ENCODE data around the gene EPB42. TPM values are rescaled to one million over a fixed set of nuclear protein-coding genes. Genes with fewer than 3 reads are reported as not detected.
"Not testable (repeated sequence)": the region's sequence is repeated elsewhere in the genome, so short reads cannot be mapped to it uniquely, and the experiment has no call there.

Gene EPB42
- total RNA-seq, 6 donors from 2014 or later = 0.39 TPM; not detected in 5

DNA sequence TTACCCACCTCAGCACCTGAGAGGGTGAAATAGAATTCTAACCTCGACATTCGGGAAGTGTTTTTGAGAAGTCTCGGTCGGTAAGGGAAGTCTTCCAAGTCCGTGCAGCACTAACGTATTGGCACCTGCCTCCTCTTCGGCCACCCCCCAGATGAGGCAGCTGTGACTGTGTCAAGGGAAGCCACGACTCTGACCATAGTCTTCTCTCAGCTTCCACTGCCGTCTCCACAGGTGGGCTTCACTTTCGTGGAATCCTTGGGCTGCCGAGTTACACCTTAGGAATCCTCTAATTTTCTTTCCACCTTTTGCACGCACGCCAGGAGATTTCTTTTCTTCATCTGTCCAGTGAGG is 34.8 kb downstream of the EPB42 start:
- Histone ChIP-seq H3K9me3 (no peaks in the 10 kb centered on the region), H3K36me3 (peaks cover 9 to 31% (median 26%) of the 10 kb centered on the region in 4 donors), H3K27me3 (no peaks in the 10 kb centered on the region), H3K4me1 (peaks cover 6 to 24% (median 21%) of the 10 kb centered on the region in 4 donors), H3K27ac (peak overlapping the region; percentile 95 to 98 (median 96)), H3K4me3 (peak overlapping the region; percentile 73 to 98 (median 91))
- TF ChIP-seq, protein P1, sequence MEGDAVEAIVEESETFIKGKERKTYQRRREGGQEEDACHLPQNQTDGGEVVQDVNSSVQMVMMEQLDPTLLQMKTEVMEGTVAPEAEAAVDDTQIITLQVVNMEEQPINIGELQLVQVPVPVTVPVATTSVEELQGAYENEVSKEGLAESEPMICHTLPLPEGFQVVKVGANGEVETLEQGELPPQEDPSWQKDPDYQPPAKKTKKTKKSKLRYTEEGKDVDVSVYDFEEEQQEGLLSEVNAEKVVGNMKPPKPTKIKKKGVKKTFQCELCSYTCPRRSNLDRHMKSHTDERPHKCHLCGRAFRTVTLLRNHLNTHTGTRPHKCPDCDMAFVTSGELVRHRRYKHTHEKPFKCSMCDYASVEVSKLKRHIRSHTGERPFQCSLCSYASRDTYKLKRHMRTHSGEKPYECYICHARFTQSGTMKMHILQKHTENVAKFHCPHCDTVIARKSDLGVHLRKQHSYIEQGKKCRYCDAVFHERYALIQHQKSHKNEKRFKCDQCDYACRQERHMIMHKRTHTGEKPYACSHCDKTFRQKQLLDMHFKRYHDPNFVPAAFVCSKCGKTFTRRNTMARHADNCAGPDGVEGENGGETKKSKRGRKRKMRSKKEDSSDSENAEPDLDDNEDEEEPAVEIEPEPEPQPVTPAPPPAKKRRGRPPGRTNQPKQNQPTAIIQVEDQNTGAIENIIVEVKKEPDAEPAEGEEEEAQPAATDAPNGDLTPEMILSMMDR (IDR thresholded peaks at IDR 0.05) = no peak
- peak in 1 of 2 donors; percentile 8 for TF ChIP-seq POLR2AphosphoS5 (IDR thresholded peaks at IDR 0.05)
- DNase-seq = no peak
- WGBS, 2 donors = 2 to 3% methylated on average over 13 of the region's 13 CpGs
- ATAC-seq (ENCODE audit: low FRiP score in 2 of 2) = peak; percentile 20 to 24

DNA sequence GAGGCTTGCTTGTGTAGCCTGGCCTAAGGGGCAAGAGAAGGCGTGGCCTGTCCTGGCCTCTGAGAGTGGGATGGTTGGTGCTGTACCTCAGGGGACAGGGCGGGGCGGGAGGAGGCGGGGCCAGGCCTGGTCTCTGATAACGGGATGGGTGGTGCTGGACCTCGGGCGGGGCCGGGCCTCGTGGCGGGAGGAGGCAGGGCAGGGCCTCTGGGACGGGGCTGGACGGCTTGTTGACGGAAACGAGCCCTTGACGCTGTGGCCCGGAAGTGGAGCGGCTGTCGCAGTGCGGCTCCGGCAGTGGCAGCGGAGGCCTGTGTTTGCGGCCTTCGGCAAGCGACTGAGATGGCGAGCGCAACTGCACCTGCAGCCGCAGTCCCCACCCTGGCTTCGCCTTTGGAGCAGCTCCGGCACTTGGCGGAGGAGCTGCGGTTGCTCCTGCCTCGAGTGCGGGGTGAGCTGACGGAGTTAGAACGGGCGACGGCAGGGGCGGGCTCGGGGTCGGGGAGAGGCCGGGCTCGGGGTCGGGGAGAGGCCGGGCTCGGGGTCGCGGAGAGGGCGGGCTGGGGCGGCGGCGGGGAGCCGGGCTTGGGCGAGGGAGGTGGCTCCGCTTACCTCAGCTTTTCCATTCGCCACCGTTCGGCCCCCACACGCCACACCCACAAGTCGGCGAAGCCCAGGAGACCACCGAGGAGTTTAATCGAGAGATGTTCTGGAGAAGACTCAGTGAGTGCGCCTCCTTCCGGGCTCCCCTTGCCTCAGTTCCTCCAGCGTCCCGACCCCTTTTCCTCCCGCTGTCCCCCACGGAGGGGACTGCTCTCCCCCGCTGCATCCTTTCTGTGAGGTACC is 35.4 kb downstream of the EPB42 start, which contains the start of gene CCNDBP1:
Gene CCNDBP1 (plus strand): TSS at position 247 of the 846 bp plus-strand sequence. CDS start 96 bp downstream, at position 343.
- Histone ChIP-seq H3K4me3 (peak within 1 kb of the TSS; percentile 73 to 98 (median 91)), H3K4me1 (peaks cover 6 to 24% (median 21%) of the 10 kb centered on the region in 4 donors), H3K27me3 (no peaks in the 10 kb centered on the region), H3K9me3 (no peaks in the 10 kb centered on the region), H3K27ac (peak within 1 kb of the TSS; percentile 95 to 98 (median 96)), H3K36me3 (peaks cover 6 to 29% (median 20%) of the 10 kb centered on the region in 4 donors)
- TF ChIP-seq POLR2AphosphoS5 (IDR thresholded peaks at IDR 0.05) (peak; percentile 95 to 97), POLR2A (IDR thresholded peaks at IDR 0.05) (peak; percentile 30 to 94 (median 73)), EP300 (IDR thresholded peaks at IDR 0.05) (no peak)
- TF ChIP-seq, protein P1 (IDR thresholded peaks at IDR 0.05) = peak in 5 of 6 experiments; percentile 14 to 47 (median 36)
- DNase-seq = peak; percentile 99 to 100
- WGBS, 2 donors = 1% methylated on average over 25 to 60 of the region's 69 CpGs
- peak; percentile 98 to 99 for ATAC-seq (ENCODE audit: low FRiP score in 2 of 2)

DNA sequence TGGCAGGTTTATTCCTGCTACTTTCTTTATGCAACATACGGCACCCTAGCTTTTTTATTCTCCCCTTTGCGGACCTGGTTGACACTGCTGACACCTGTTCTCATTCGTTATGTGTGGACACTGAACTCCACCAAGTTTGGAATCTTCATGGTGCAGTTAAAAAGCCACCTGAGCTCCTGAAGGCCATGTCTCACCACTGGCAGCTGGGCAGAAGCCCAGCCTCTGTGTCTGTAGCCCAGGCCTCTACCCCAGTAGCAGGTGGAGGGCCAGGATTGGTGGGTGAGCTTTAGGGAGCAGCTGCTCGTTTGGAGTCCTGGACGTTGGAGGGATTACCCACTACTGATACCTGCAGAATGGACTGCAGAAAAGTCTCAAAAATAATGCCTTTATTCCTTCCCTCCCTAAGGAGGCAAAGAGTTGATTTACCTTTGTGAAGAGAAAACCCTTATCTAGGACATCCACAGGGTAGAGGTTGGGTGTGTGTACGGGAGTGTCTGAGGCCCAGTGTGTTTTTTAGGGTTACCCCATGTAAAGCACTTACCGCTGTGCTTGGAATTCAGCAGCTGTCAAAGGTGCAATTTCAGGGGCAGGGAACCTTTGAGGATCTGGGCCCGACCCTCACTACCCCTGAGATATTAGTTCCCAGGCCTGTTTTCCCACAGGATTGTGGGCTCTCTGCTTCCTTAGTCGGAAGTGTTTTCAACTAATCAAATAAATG is 36.3 kb downstream of the EPB42 start:
- TF ChIP-seq POLR2A (IDR thresholded peaks at IDR 0.05) = no peak
- 78 to 79% methylated on average over 9 of the region's 9 CpGs for WGBS, 2 donors
- Histone ChIP-seq H3K9me3 (no peaks in the 10 kb centered on the region), H3K27ac (peak overlapping the region; percentile 95 to 98 (median 96)), H3K36me3 (peaks cover 6 to 21% (median 13%) of the 10 kb centered on the region in 4 donors), H3K4me3 (peak overlapping the region in 2 of 4 donors; percentile 84 to 98), H3K4me1 (peaks cover 6 to 24% (median 18%) of the 10 kb centered on the region in 4 donors), H3K27me3 (no peaks in the 10 kb centered on the region)
- ATAC-seq (ENCODE audit: low FRiP score in 2 of 2) (no peak), DNase-seq (no peak)

DNA sequence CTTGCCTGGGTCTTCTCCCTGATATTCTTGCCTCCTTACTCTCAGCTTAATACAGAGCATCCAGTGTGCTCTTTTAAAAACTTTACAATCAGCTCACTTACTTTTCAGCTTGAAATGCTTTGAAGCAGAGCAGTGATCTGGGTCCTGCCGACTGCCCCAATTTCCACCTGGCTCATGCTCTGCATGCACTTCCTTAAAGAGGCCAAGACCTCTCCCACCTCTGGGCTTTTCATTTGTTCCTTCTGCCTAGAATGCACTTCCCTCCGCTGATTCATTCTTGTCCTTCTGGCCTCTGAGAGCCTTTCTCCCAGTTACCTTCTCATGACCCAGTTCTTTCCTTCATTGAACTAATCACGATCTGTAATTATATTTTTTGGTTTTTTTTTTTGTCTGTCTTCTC is 37.5 kb downstream of the EPB42 start:
- no peaks in the 10 kb centered on the region for H3K27me3 ChIP-seq
- no peak overlapping the region for H3K4me3 ChIP-seq
- no peaks in the 10 kb centered on the region for H3K9me3 ChIP-seq
- 78 to 85% methylated on average over 3 of the region's 3 CpGs for WGBS, 2 donors
- TF ChIP-seq POLR2A (IDR thresholded peaks at IDR 0.05) = no peak
- TF ChIP-seq, protein P1 (IDR thresholded peaks at IDR 0.05) = no peak
- TF ChIP-seq POLR2AphosphoS5 (IDR thresholded peaks at IDR 0.05) = no peak
- TF ChIP-seq EP300 (IDR thresholded peaks at IDR 0.05) = no peak
- H3K36me3 ChIP-seq = peaks cover 6 to 16% (median 11%) of the 10 kb centered on the region in 4 donors
- no peak for DNase-seq
- peaks cover 6 to 23% (median 15%) of the 10 kb centered on the region in 4 donors for H3K4me1 ChIP-seq
- ATAC-seq (ENCODE audit: low FRiP score in 2 of 2) = no peak
- H3K27ac ChIP-seq = no peak overlapping the region

DNA sequence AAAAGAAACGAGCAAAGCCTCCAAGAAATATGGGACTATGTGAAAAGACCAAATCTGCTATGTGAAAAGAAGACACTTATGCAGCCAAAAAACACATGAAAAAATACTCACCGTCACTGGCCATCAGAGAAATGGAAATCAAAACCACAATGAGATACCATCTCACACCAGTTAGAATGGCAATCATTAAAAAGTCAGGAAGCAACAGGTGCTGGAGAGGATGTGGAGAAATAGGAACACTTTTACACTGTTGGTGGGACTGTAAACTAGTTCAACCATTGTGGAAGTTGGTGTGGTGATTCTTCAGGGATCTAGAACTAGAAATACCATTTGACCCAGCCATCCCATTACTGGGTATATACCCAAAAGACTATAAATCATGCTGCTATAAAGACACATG is 43.7 kb downstream of the EPB42 start:
- 83 to 90% methylated on average over 2 of the region's 2 CpGs for WGBS, 2 donors
- ATAC-seq (ENCODE audit: low FRiP score in 2 of 2); DNase-seq; H3K27me3 ChIP-seq; H3K4me3 ChIP-seq; H3K9me3 ChIP-seq; H3K4me1 ChIP-seq; H3K27ac ChIP-seq: not testable (repeated sequence)
- H3K36me3 ChIP-seq = peaks cover 9 to 49% (median 18%) of the 10 kb centered on the region in 4 donors

DNA sequence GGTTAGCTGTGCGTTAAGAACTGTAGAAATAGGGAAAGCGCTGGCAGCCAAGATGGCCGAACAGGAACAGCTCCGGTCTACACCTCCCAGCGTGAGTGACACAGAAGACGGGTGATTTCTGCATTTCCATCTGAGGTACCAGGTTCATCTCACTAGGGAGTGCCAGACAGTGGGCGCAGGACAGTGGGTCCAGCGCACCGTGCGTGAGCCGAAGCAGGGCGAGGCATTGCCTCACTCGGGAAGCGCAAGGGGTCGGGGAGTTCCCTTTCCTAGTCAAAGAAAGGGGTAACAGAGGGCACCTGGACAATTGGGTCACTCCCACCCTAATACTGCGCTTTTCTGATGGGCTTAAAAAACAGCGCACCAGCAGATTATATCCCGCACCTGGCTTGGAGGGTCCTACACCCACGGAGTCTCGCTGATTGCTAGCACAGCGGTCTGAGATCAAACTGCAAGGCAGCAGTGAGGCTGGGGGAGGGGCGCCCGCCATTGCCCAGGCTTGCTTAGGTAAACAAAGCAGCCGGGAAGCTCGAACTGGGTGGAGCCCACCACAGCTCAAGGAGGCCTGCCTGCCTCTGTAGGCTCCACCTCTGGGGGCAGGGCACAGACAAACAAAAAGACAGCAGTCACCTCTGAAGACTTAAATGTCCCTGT is 45.0 kb downstream of the EPB42 start:
- H3K4me3 ChIP-seq; H3K4me1 ChIP-seq; H3K9me3 ChIP-seq; H3K27me3 ChIP-seq; ATAC-seq (ENCODE audit: low FRiP score in 2 of 2); H3K27ac ChIP-seq: not testable (repeated sequence)
- WGBS, 2 donors = 96 to 97% methylated on average over 23 to 25 of the region's 25 CpGs
- peaks cover 4 to 49% (median 17%) of the 10 kb centered on the region in 4 donors for H3K36me3 ChIP-seq
- DNase-seq = peak in 1 of 2 donors; percentile 32
